Type B pancreatic cell (in vitro differentiated cells): ENCODE measurements around the gene LRRC26. TPM values are rescaled to one million over a fixed set of nuclear protein-coding genes. Genes with fewer than 3 reads are reported as not detected.

Experiments
- DNase-seq: peaks from one replicate; pipeline ENCODE4 v3.0.0; 2021; ENCODE audit warnings: mixed read lengths; ENCODE audit not compliant: unreplicated experiment; ENCODE audit errors: extremely low spot score
- H3K27ac Mint-ChIP-seq: 2 replicates; pipeline ENCODE4 v1.8.0; 2021; ENCODE audit warnings: mild to moderate bottlenecking, mixed read lengths
- H3K27me3 Mint-ChIP-seq: 2 replicates; pipeline ENCODE4 v1.8.0; 2021; ENCODE audit warnings: mixed read lengths
- H3K36me3 Mint-ChIP-seq: 2 replicates; pipeline ENCODE4 v1.8.0; 2021; ENCODE audit warnings: mixed read lengths
- H3K4me1 Mint-ChIP-seq: one replicate; pipeline ENCODE4 v1.8.0; 2021; ENCODE audit warnings: mixed read lengths; ENCODE audit not compliant: unreplicated experiment
- H3K4me3 Mint-ChIP-seq: 2 replicates; pipeline ENCODE4 v1.8.0; 2021; ENCODE audit warnings: mild to moderate bottlenecking, mixed read lengths
- H3K9me3 Mint-ChIP-seq: 2 replicates; pipeline ENCODE4 v1.8.0; 2021; ENCODE audit warnings: mixed read lengths
- CTCF ChIP-seq: fragments of 200-600 bp; sonication (generic); conservative IDR thresholded peaks from 2 replicates; pipeline ENCODE4 v1.5.0; 2021; ENCODE audit warnings: antibody characterized with exemption, mild to moderate bottlenecking
- total RNA-seq: library from RNA; stranded (reverse); gene quantifications from 2 replicates; pipeline ENCODE4 v1.2.1, GENCODE V29; 2021; ENCODE audit warnings: low replicate concordance

The LRRC26 gene
- total RNA-seq, 1 donor from 2014 or later: 0.77 TPM

GRCh38 chr9:137178939-137179630 is 9.2 kb upstream of the LRRC26 start:
- no peak overlapping the region for H3K27ac Mint-ChIP-seq
- H3K4me3 Mint-ChIP-seq: no peak overlapping the region

GRCh38 chr9:137178201-137178938 is 8.5 kb upstream of the LRRC26 start:
- Mint-ChIP-seq H3K4me1 (no peaks in the 10 kb centered on the region), H3K27ac (no peak overlapping the region), H3K9me3 (no peaks in the 10 kb centered on the region), H3K27me3 (peaks cover 8% of the 10 kb centered on the region), H3K4me3 (no peak overlapping the region), H3K36me3 (no peaks in the 10 kb centered on the region)
- no peak for DNase-seq
- TF ChIP-seq CTCF: no peak

More at GRCh38 chr9:137178939-137179630, 9.2 kb upstream of the LRRC26 start:
- H3K36me3 Mint-ChIP-seq: no peaks in the 10 kb centered on the region
- no peak for DNase-seq
- peaks cover 5% of the 10 kb centered on the region for H3K27me3 Mint-ChIP-seq
- H3K9me3 Mint-ChIP-seq: no peaks in the 10 kb centered on the region
- H3K4me1 Mint-ChIP-seq: no peaks in the 10 kb centered on the region
- TF ChIP-seq CTCF: no peak

- DNase-seq: no peak
- TF ChIP-seq CTCF: peak; percentile 69
These were observed 6.7 kb upstream of the LRRC26 start for GRCh38 chr9:137176302-137177182.

GRCh38 chr9:137175345-137175961 is 5.6 kb upstream of the LRRC26 start:
- no peak overlapping the region for H3K27ac Mint-ChIP-seq
- DNase-seq: no peak
- no peaks in the 10 kb centered on the region for H3K9me3 Mint-ChIP-seq
- peaks cover 20% of the 10 kb centered on the region for H3K27me3 Mint-ChIP-seq
- H3K36me3 Mint-ChIP-seq: no peaks in the 10 kb centered on the region
- no peak overlapping the region for H3K4me3 Mint-ChIP-seq
- H3K4me1 Mint-ChIP-seq: no peaks in the 10 kb centered on the region
- TF ChIP-seq CTCF: peak; percentile 29

More at GRCh38 chr9:137176302-137177182, 6.7 kb upstream of the LRRC26 start:
- H3K36me3 Mint-ChIP-seq: no peaks in the 10 kb centered on the region
- H3K9me3 Mint-ChIP-seq: no peaks in the 10 kb centered on the region
- H3K27ac Mint-ChIP-seq: no peak overlapping the region
- peaks cover 14% of the 10 kb centered on the region for H3K27me3 Mint-ChIP-seq
- no peaks in the 10 kb centered on the region for H3K4me1 Mint-ChIP-seq
- no peak overlapping the region for H3K4me3 Mint-ChIP-seq

GRCh38 chr9:137174722-137175293 is 5.0 kb upstream of the LRRC26 start:
- TF ChIP-seq CTCF: peak; percentile 10
- no peak overlapping the region for H3K4me3 Mint-ChIP-seq
- DNase-seq: no peak
- H3K9me3 Mint-ChIP-seq: no peaks in the 10 kb centered on the region
- no peak overlapping the region for H3K27ac Mint-ChIP-seq
- no peaks in the 10 kb centered on the region for H3K36me3 Mint-ChIP-seq
- peaks cover 26% of the 10 kb centered on the region for H3K27me3 Mint-ChIP-seq
- H3K4me1 Mint-ChIP-seq: no peaks in the 10 kb centered on the region
